Globus pallidus (tissue), 1 donor: ENCODE results near the gene AFP.

Source experiments
- DNase-seq: peaks from one replicate; pipeline ENCODE4 v3.0.0-alpha.2; 2015; ENCODE audit warnings: low spot score

Gene AFP

GRCh38 chr4:73438582-73439215 is 2.7 kb downstream of the AFP start:
- DNase-seq, result no peak

GRCh38 chr4:73439445-73439844 is 3.4 kb downstream of the AFP start:
- DNase-seq, result no peak

GRCh38 chr4:73439991-73440390 is 4.0 kb downstream of the AFP start:
- DNase-seq, result no peak

GRCh38 chr4:73440653-73441052 is 4.6 kb downstream of the AFP start:
- DNase-seq, result no peak

GRCh38 chr4:73442275-73442674 is 6.3 kb downstream of the AFP start:
- DNase-seq, result no peak

- DNase-seq, result no peak
Observed at GRCh38 chr4:73443224-73443623, 7.2 kb downstream of the AFP start.

DNA sequence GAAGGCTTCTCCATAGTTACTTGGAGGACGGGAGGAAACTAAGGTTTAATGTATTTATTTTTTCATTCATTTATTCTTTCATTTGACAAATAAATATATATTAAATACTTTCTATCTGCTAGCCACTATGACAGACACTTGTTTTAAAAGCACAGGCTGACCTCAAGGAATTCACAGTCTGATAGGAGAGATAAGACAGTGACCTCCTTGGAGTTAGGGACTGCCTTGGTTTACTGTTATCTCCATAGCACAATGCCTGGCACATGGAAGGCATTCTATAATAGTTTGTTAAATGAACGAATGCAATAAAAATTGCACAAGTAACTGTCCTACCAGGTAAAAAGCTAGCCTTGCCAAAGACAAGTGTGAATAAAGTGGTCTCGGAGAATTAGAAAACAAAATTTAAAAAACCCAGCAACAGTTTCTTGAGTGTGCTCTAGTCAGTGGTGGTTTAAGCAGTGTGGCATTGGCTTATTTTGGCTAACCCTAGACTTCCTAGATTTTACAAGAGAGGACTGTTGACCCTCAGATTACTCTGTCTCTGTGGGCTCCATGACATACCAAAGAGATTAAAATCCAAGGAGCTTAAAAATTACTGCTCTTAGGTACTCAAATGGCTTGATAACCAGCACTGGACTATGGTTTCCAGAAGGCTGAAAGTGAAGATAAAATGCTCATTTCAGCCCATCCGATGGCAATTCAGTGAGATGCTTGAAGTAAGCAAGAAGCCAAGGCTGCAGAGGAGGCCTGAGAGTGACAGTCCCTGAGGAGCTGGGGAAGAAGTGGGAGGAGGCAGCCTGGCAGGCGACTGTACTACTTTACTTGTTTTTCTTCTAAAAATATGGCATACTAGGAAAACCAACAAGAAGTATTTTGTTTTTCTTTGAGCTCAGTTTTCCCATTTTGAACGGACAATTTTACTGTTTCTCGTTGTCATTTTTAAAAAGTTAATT is 9.6 kb downstream of the AFP start:
- no peak for DNase-seq

GRCh38 chr4:73446336-73446938 is 10.4 kb downstream of the AFP start:
- peak; percentile 47 for DNase-seq

DNA sequence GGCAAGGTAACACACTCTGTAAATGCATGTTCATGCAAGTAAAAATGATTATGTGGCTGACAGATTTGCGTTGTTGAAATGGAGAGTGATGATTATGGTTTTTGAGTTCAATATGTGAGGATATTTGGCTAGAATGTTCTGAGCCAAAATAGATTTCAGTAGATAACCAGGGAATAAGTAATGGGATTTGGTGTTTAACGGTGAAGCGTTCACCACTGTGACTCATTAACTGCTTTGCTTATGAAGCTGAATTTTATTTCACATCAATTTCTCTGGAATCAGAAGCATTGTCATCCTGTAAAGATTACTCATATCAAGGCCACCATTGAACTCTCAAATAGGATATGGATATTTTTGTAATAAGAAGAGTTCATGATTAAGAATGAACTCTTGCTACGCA is 11.7 kb downstream of the AFP start:
- no peak for DNase-seq

DNA sequence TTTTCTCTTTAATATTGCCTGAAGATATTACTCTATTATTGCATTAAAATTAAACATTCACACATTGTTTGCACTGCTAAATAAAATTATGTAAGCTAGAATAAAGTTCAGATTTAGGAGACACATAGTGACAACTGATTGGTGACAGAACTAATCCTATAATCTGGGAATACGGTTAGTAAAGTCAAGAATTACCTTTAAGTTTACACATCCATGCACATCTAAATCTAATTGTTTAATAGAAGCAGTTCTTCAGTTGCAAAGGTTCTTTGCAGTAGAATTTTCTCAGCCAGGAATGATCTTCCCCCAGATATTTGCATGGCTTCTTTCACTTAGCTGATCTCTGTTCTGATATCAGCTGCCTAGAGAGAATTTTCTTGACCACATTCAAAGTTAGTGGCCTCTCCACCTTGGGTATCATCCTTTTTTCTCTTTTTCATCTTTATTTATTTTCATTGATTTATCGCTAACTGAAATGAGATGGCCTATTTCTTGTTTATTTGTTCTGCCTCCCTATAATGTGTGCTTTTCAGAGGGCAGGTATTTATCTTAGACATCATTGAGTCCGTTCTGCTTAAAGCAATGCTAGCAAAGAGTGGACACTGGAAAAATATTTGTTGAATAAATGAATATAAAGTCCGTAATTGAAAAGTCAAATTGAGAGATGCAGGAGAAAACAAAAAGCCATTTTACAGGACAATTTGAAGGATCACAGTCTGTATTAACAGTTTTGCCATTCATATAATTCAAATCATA is 12.6 kb downstream of the AFP start:
- no peak for DNase-seq

GRCh38 chr4:73450398-73451004 is 14.5 kb downstream of the AFP start:
- no peak for DNase-seq

GRCh38 chr4:73451404-73451803 is 15.4 kb downstream of the AFP start:
- no peak for DNase-seq

DNA sequence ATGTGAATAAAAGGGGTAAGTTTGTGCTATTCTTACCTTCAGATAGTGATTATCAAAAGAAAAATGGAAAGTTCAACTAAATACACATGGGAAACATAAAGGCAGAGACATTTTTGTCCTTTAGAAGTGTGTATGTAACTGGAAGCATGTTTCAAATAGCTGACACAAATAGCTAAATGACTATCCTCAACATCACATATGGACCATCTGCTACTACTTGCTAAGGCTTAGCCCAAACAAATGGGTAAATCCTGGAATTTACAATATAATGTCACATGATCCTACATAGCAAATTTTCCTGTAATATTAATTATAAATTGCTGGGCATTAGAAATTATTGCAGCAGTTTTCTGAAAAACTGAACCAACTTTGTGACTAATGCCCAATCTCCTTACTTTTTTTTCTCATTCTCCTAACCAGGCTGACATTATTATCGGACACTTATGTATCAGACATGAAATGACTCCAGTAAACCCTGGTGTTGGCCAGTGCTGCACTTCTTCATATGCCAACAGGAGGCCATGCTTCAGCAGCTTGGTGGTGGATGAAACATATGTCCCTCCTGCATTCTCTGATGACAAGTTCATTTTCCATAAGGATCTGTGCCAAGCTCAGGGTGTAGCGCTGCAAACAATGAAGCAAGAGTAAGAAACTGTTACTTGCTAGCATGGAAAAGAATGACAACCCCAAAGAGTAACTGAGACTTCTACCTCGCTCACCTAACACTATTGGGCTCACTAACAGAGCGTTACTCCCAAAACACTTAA is 16.1 kb downstream of the AFP start:
- DNase-seq, result no peak

GRCh38 chr4:73452953-73453700 is 17.1 kb downstream of the AFP start:
- DNase-seq, result no peak

GRCh38 chr4:73453701-73454005 is 17.6 kb downstream of the AFP start:
- DNase-seq, result no peak

DNA sequence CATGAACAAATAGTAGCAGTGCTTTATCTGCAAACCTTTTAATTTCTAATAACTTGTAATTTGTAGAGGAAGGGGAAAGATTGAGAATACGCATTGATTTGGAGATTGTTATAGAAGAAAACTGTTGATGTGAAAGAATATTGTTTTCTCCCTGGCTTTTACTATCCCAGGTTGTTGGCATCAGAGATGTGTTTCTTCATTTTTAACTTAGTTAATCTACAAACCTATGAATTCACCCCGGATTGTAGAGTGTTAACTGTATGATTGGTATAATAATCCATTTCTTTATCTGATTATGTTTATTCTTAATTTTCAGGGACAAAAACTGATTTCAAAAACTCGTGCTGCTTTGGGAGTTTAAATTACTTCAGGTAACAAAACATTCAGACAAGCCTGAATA is 18.9 kb downstream of the AFP start:
- no peak for DNase-seq

DNA sequence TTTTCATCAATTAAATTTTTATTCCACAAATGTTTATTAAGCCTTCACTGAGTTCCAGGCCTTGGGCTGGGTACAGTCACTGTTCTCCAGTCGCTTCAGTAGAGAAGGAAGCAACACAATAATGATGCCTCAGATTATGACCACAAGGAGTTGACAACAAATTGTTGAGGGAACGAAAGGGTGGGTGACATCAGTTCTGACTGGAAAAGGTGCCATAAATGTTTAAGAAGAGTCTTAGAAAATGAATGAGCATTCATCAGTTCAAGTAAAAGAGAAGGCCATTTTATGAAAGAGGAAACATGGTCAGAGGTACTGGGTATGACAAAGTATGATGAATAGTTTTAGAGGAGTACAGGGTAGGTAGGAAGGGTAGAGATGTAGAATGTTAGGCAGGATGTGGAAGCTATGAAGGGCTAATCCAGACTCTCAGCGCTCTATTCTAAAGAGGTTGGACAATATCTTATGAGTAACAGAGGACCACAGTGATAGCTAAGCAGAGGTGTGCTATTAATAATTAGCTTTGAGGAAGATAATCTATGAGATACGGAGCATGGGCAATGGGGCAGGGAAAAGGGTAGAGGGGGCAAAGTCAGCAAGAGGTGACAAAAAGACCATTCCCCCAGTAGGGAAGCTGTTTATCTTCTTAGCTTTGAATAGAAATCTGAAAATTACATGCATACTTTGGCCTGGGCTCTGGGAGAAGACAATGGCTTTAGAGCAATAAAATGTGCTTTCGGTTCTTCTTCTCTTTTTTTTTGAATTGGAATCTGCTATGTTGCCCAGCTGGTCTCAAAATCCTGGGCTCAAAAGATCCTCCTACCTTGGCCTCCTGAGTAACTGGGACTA is 20.4 kb downstream of the AFP start:
- DNase-seq, result no peak

- DNase-seq, result no peak
Observed at GRCh38 chr4:73458184-73459047, 22.4 kb downstream of the AFP start.

GRCh38 chr4:73459048-73459421 is 23.0 kb downstream of the AFP start:
- DNase-seq, result no peak
